A549 treated with ZK216348 at 1 μM for 4 hours (cell line): ENCODE data around the gene SH3RF3. TPM values are rescaled to one million over a fixed set of nuclear protein-coding genes. Genes with fewer than 3 reads are reported as not detected.

Source experiments
- total RNA-seq: library from RNA; stranded (reverse); fragments of 200-300 nt; extraction: Qiagen RNA extraction; gene quantifications from 5 replicates; pipeline ENCODE4 v1.2.3, GENCODE V29; 2022; ENCODE audit warnings: low read depth

Gene SH3RF3
- total RNA-seq: 0.28 to 0.63 TPM (median 0.49 TPM) in 5 replicates

GRCh38 chr2:109128616-109129355 is at the start of gene SH3RF3:
SH3RF3 (plus strand) TSS chr2:109129205.

Other genes starting within 250 kb of the SH3RF3 start
- 0.05 to 0.08 TPM in 2 of 5 replicates, not detected in the others for gene EDAR, start 140.0 kb upstream of the SH3RF3 start, total RNA-seq